Right hindlimb (tissue), 1 donor: ENCODE results near the gene P4HA1.
"Not testable (repeated sequence)": the region's sequence is repeated elsewhere in the genome, so short reads cannot be mapped to it uniquely, and the experiment has no call there.

Experiments used
- DNase-seq: peaks from one replicate; pipeline ENCODE4 v3.0.0-alpha.2; 2018

The P4HA1 gene

GRCh38 chr10:73039635-73040034 is 57.0 kb downstream of the P4HA1 start:
- no peak for DNase-seq

GRCh38 chr10:73036285-73036684 is 60.4 kb downstream of the P4HA1 start:
- not testable (repeated sequence) for DNase-seq

GRCh38 chr10:73032536-73032935 is 64.1 kb downstream of the P4HA1 start:
- DNase-seq = no peak

- DNase-seq = not testable (repeated sequence)
Measured at GRCh38 chr10:73026623-73027022, 70.0 kb downstream of the P4HA1 start.

- not testable (repeated sequence) for DNase-seq
Measured at GRCh38 chr10:73023455-73024070, 73.1 kb downstream of the P4HA1 start.

- DNase-seq = not testable (repeated sequence)
Measured at GRCh38 chr10:73022961-73023360, 73.7 kb downstream of the P4HA1 start.

- not testable (repeated sequence) for DNase-seq
Measured at GRCh38 chr10:73021538-73022164, 75.0 kb downstream of the P4HA1 start.

GRCh38 chr10:73021050-73021449 is 75.6 kb downstream of the P4HA1 start:
- DNase-seq = no peak

GRCh38 chr10:73019100-73019499 is 77.6 kb downstream of the P4HA1 start:
- no peak for DNase-seq

GRCh38 chr10:73018632-73019031 is 78.0 kb downstream of the P4HA1 start:
- DNase-seq = no peak

GRCh38 chr10:73017955-73018480 is 78.6 kb downstream of the P4HA1 start:
- peak; percentile 44 for DNase-seq

GRCh38 chr10:73015779-73016178 is 80.9 kb downstream of the P4HA1 start:
- no peak for DNase-seq

- DNase-seq = no peak
Measured at GRCh38 chr10:73003822-73004221, 92.8 kb downstream of the P4HA1 start.

GRCh38 chr10:73000973-73001372 is 95.7 kb downstream of the P4HA1 start:
- no peak for DNase-seq

GRCh38 chr10:72997099-72997498 is 99.6 kb downstream of the P4HA1 start:
- no peak for DNase-seq

- DNase-seq = not testable (repeated sequence)
Measured at GRCh38 chr10:72995459-72995858, 101.2 kb downstream of the P4HA1 start.

- DNase-seq = not testable (repeated sequence)
Measured at GRCh38 chr10:72989771-72990170, 106.9 kb downstream of the P4HA1 start.

GRCh38 chr10:72984618-72985017 is 112.0 kb downstream of the P4HA1 start:
- DNase-seq = not testable (repeated sequence)

- DNase-seq = no peak
Measured at GRCh38 chr10:72981882-72982529, 114.7 kb downstream of the P4HA1 start.

- no peak for DNase-seq
Measured at GRCh38 chr10:72981028-72981881, 115.4 kb downstream of the P4HA1 start.

GRCh38 chr10:72980348-72980747 is 116.3 kb downstream of the P4HA1 start:
- no peak for DNase-seq

- DNase-seq = no peak
Measured at GRCh38 chr10:72979709-72980108, 117.0 kb downstream of the P4HA1 start.

GRCh38 chr10:72976886-72977285 is 119.8 kb downstream of the P4HA1 start:
- no peak for DNase-seq
